Fibroblast of lung (primary cell): ENCODE results near the gene ATF4.

ENCODE experiments used
- CTCF ChIP-seq, 2 donors: IDR thresholded peaks in 1 of 2; conservative IDR thresholded peaks in 1 of 2; 1 replicate in 1 of 2; 2 replicates in 1 of 2; pipeline ENCODE4 v1.5.1; 2011 to 2012; ENCODE audit warnings: low read length in 2 of 2, control low read depth in 1 of 2, inconsistent platforms in 1 of 2, low read depth in 1 of 2, mild to moderate bottlenecking in 1 of 2
- EZH2 ChIP-seq: IDR thresholded peaks from 2 replicates; pipeline ENCODE4 v1.5.1; 2012; ENCODE audit warnings: low read length, control low read depth, mild to moderate bottlenecking; ENCODE audit errors: missing control alignments

GRCh38 chr22:39524753-39525657 lies 4.6 kb downstream of the ATF4 start:
- no peak for TF ChIP-seq CTCF (conservative IDR thresholded peaks at IDR 0.05 in 1 of 2, IDR thresholded peaks at IDR 0.05 in 1 of 2; ENCODE audit: low read depth in 1 of 2, low read length in 2 of 2)
- no peak for TF ChIP-seq EZH2
